Gastrocnemius medialis (tissue), 4 donors: ENCODE data around the gene PAPOLA.

ENCODE experiments used
- CTCF ChIP-seq, 5 experiments: fragments of 450-650 bp in 3 of 5; fragments of 200-600 bp in 2 of 5; sonication (generic) in 2 of 5; IDR thresholded peaks in 4 of 5; conservative IDR thresholded peaks in 1 of 5; 1 replicate in 4 of 5; 2 replicates in 1 of 5; pipeline ENCODE4 v1.5.1; 2016 to 2019; ENCODE audit warnings: antibody characterized with exemption in 5 of 5, mild to moderate bottlenecking in 3 of 5, moderate library complexity in 3 of 5
- POLR2A ChIP-seq, 2 donors: fragments of 450-650 bp; IDR thresholded peaks; one replicate each; pipeline ENCODE4 v1.6.1; 2017; ENCODE audit warnings: antibody characterized with exemption in 2 of 2, mild to moderate bottlenecking in 2 of 2, moderate library complexity in 2 of 2

- TF ChIP-seq POLR2A (IDR thresholded peaks at IDR 0.05) (no peak), CTCF (IDR thresholded peaks at IDR 0.05 in 4 of 5, conservative IDR thresholded peaks at IDR 0.05 in 1 of 5) (no peak)
These were observed 24.1 kb upstream of the PAPOLA start for GRCh38 chr14:96478119-96478518.
